ENCODE measurements around the gene NLGN1.
"Not testable (repeated sequence)": the region's sequence is repeated elsewhere in the genome, so short reads cannot be mapped to it uniquely, and the experiment has no call there.

The NLGN1 gene

GRCh38 chr3:174215456-174215855 lies 817.9 kb downstream of the NLGN1 start:
- no peak overlapping the region for H3K4me3 ChIP-seq
- TF ChIP-seq Cebpa-rat (IDR thresholded peaks at IDR 0.05), result no peak
- no peaks in the 10 kb centered on the region for H3K4me1 ChIP-seq
- H3K9ac ChIP-seq, result no peak overlapping the region
- 0 out of 2 replicates have a peak, but pooled peaks cover 4% of the 10 kb centered on the region for H3K9me3 ChIP-seq
- no peak overlapping the region for H3K27ac ChIP-seq
- H4K20me1 ChIP-seq, result no peaks in the 10 kb centered on the region
- H3K36me3 ChIP-seq, result no peaks in the 10 kb centered on the region
- no peak overlapping the region for H3K4me2 ChIP-seq
- no peaks in the 10 kb centered on the region for H3K27me3 ChIP-seq

- Histone ChIP-seq H3K4me1 (no peaks in the 10 kb centered on the region), H4K20me1 (no peaks in the 10 kb centered on the region), H3K36me3 (no peaks in the 10 kb centered on the region), H3K9ac (no peak overlapping the region), H3K27me3 (no peaks in the 10 kb centered on the region), H3K9me3 (0 out of 2 replicates have a peak, but pooled peaks cover 4% of the 10 kb centered on the region), H3K4me3 (no peak overlapping the region), H3K27ac (no peak overlapping the region), H3K4me2 (no peak overlapping the region)
- no peak for TF ChIP-seq Cebpa-rat (IDR thresholded peaks at IDR 0.05)
These were observed 818.5 kb downstream of the NLGN1 start for GRCh38 chr3:174216019-174216418.

- H3K9ac ChIP-seq, result no peak overlapping the region
- TF ChIP-seq Cebpa-rat (IDR thresholded peaks at IDR 0.05), result no peak
- no peaks in the 10 kb centered on the region for H3K4me1 ChIP-seq
- H3K27me3 ChIP-seq, result no peaks in the 10 kb centered on the region
- H4K20me1 ChIP-seq, result no peaks in the 10 kb centered on the region
- 0 out of 2 replicates have a peak, but pooled peaks cover 1% of the 10 kb centered on the region for H3K9me3 ChIP-seq
- H3K4me3 ChIP-seq, result no peak overlapping the region
- H3K4me2 ChIP-seq, result no peak overlapping the region
- no peaks in the 10 kb centered on the region for H3K36me3 ChIP-seq
- no peak overlapping the region for H3K27ac ChIP-seq
These were observed 819.6 kb downstream of the NLGN1 start for GRCh38 chr3:174216946-174217718.

GRCh38 chr3:174218016-174218415 lies 820.5 kb downstream of the NLGN1 start:
- Histone ChIP-seq H3K4me2 (no peak overlapping the region), H3K27me3 (no peaks in the 10 kb centered on the region), H3K4me3 (no peak overlapping the region), H3K9ac (no peak overlapping the region), H3K27ac (no peak overlapping the region), H3K4me1 (no peaks in the 10 kb centered on the region), H4K20me1 (no peaks in the 10 kb centered on the region), H3K9me3 (no peaks in the 10 kb centered on the region), H3K36me3 (no peaks in the 10 kb centered on the region)
- no peak for TF ChIP-seq Cebpa-rat (IDR thresholded peaks at IDR 0.05)

- Histone ChIP-seq H3K4me1 (no peaks in the 10 kb centered on the region), H3K36me3 (no peaks in the 10 kb centered on the region), H3K9me3 (no peaks in the 10 kb centered on the region), H3K27ac (no peak overlapping the region), H3K4me2 (no peak overlapping the region), H3K4me3 (no peak overlapping the region), H4K20me1 (no peaks in the 10 kb centered on the region), H3K9ac (no peak overlapping the region), H3K27me3 (no peaks in the 10 kb centered on the region)
- TF ChIP-seq Cebpa-rat (IDR thresholded peaks at IDR 0.05), result no peak
These were observed 822.2 kb downstream of the NLGN1 start for GRCh38 chr3:174219738-174220137.

GRCh38 chr3:174220775-174221554 lies 823.4 kb downstream of the NLGN1 start:
- H3K9me3 ChIP-seq, result no peaks in the 10 kb centered on the region
- H3K4me2 ChIP-seq, result no peak overlapping the region
- H3K36me3 ChIP-seq, result no peaks in the 10 kb centered on the region
- no peak overlapping the region for H3K27ac ChIP-seq
- no peak overlapping the region for H3K4me3 ChIP-seq
- H3K9ac ChIP-seq, result no peak overlapping the region
- TF ChIP-seq Cebpa-rat (IDR thresholded peaks at IDR 0.05), result no peak
- no peaks in the 10 kb centered on the region for H3K4me1 ChIP-seq
- no peaks in the 10 kb centered on the region for H3K27me3 ChIP-seq
- no peaks in the 10 kb centered on the region for H4K20me1 ChIP-seq

- no peaks in the 10 kb centered on the region for H3K27me3 ChIP-seq
- H3K36me3 ChIP-seq, result no peaks in the 10 kb centered on the region
- H3K4me2 ChIP-seq, result no peak overlapping the region
- H3K27ac ChIP-seq, result no peak overlapping the region
- no peak for TF ChIP-seq Cebpa-rat (IDR thresholded peaks at IDR 0.05)
- H4K20me1 ChIP-seq, result no peaks in the 10 kb centered on the region
- H3K4me3 ChIP-seq, result no peak overlapping the region
- H3K9me3 ChIP-seq, result no peaks in the 10 kb centered on the region
- no peaks in the 10 kb centered on the region for H3K4me1 ChIP-seq
- no peak overlapping the region for H3K9ac ChIP-seq
These were observed 825.5 kb downstream of the NLGN1 start for GRCh38 chr3:174223042-174223441.

- Histone ChIP-seq H3K27ac (no peak overlapping the region), H3K4me2 (no peak overlapping the region), H3K36me3 (no peaks in the 10 kb centered on the region), H3K9ac (no peak overlapping the region), H3K4me1 (no peaks in the 10 kb centered on the region), H3K9me3 (no peaks in the 10 kb centered on the region), H3K4me3 (no peak overlapping the region), H3K27me3 (no peaks in the 10 kb centered on the region), H4K20me1 (no peaks in the 10 kb centered on the region)
- TF ChIP-seq Cebpa-rat (IDR thresholded peaks at IDR 0.05), result no peak
These were observed 826.1 kb downstream of the NLGN1 start for GRCh38 chr3:174223626-174224025.

- Histone ChIP-seq H3K4me3 (no peak overlapping the region), H4K20me1 (no peaks in the 10 kb centered on the region), H3K36me3 (no peaks in the 10 kb centered on the region), H3K9ac (no peak overlapping the region), H3K4me2 (no peak overlapping the region), H3K27me3 (no peaks in the 10 kb centered on the region), H3K4me1 (no peaks in the 10 kb centered on the region), H3K9me3 (no peaks in the 10 kb centered on the region), H3K27ac (no peak overlapping the region)
- no peak for TF ChIP-seq Cebpa-rat (IDR thresholded peaks at IDR 0.05)
These were observed 832.4 kb downstream of the NLGN1 start for GRCh38 chr3:174229916-174230315.

GRCh38 chr3:174232028-174232657 lies 834.6 kb downstream of the NLGN1 start:
- H3K9me3 ChIP-seq, H3K27ac ChIP-seq, H3K36me3 ChIP-seq, H4K20me1 ChIP-seq, H3K4me2 ChIP-seq, H3K27me3 ChIP-seq, H3K4me1 ChIP-seq, H3K9ac ChIP-seq, H3K4me3 ChIP-seq: not testable (repeated sequence)

Measured in BLaER1 (cell line).